GM18502 (cell line): ENCODE results near the gene RNF32.
A peak's percentile ranks its signal among the peaks of the same experiment; 100 is the strongest.

Source experiments
- ATAC-seq: cut with Tn5 transposase; IDR thresholded peaks from one replicate; pipeline ENCODE4 v1.9.1; 2021; ENCODE audit warnings: mild to moderate bottlenecking; ENCODE audit not compliant: unreplicated experiment, poor library complexity

The RNF32 gene

GRCh38 chr7:156640257-156640948 is at the start of gene RNF32:
TSS of gene RNF32 (plus strand) at chr7:156640774. CDS start at chr7:156643878, 3,104 bp downstream.
- peak; percentile 88 for ATAC-seq

GRCh38 chr7:156592155-156592884 is 48.3 kb upstream of the RNF32 start:
- ATAC-seq: no peak

- ATAC-seq: no peak
Observed at GRCh38 chr7:156594283-156595080, 46.1 kb upstream of the RNF32 start.

GRCh38 chr7:156600496-156600895 is 40.1 kb upstream of the RNF32 start:
- no peak for ATAC-seq

GRCh38 chr7:156602283-156602682 is 38.3 kb upstream of the RNF32 start:
- ATAC-seq: no peak

GRCh38 chr7:156603011-156603410 is 37.6 kb upstream of the RNF32 start:
- ATAC-seq: no peak

- ATAC-seq: no peak
Observed at GRCh38 chr7:156603629-156604028, 36.9 kb upstream of the RNF32 start.

- no peak for ATAC-seq
Observed at GRCh38 chr7:156604311-156604710, 36.3 kb upstream of the RNF32 start.

- no peak for ATAC-seq
Observed at GRCh38 chr7:156604836-156605695, 35.5 kb upstream of the RNF32 start.

GRCh38 chr7:156606135-156606534 is 34.4 kb upstream of the RNF32 start:
- no peak for ATAC-seq

GRCh38 chr7:156606691-156607331 is 33.8 kb upstream of the RNF32 start:
- ATAC-seq: no peak

- no peak for ATAC-seq
Observed at GRCh38 chr7:156607332-156608172, 33.0 kb upstream of the RNF32 start.

GRCh38 chr7:156608173-156608478 is 32.4 kb upstream of the RNF32 start:
- ATAC-seq: no peak

- ATAC-seq: no peak
Observed at GRCh38 chr7:156609010-156609877, 31.3 kb upstream of the RNF32 start.

GRCh38 chr7:156610130-156610529 is 30.4 kb upstream of the RNF32 start:
- no peak for ATAC-seq

- ATAC-seq: no peak
Observed at GRCh38 chr7:156610601-156611000, 30.0 kb upstream of the RNF32 start.

- ATAC-seq: no peak
Observed at GRCh38 chr7:156611014-156612010, 29.3 kb upstream of the RNF32 start.
